A673 (cell line): Measurements from ENCODE around the gene KCTD7.

ENCODE experiments used
- CTCF ChIP-seq: fragments of 300-800, 200-600 bp; sonication (generic); conservative IDR thresholded peaks from 2 replicates; pipeline ENCODE4 v1.5.1; 2017; ENCODE audit warnings: low read depth, mild to moderate bottlenecking, antibody characterized with exemption, low read length, moderate library complexity, mixed read lengths
- EZH2 ChIP-seq: fragments of 200-600 bp; sonication (generic); IDR thresholded peaks from 2 replicates; pipeline ENCODE4 v1.6.1; 2017; ENCODE audit warnings: borderline replicate concordance, low read depth, mild to moderate bottlenecking, mixed read lengths, antibody characterized with exemption, low read length; ENCODE audit not compliant: poor library complexity, severe bottlenecking

- no peak for TF ChIP-seq EZH2
- no peak for TF ChIP-seq CTCF
These were observed 36.7 kb upstream of the KCTD7 start for GRCh38 chr7:66591799-66592596.
